ENCODE data around the gene FNTB. TPM values are rescaled to one million over a fixed set of nuclear protein-coding genes. Genes with fewer than 3 reads are reported as not detected.
A peak's percentile ranks its signal among the peaks of the same experiment; 100 is the strongest.

The FNTB gene
- total and polyA plus RNA-seq, 9 of the 15 experiments (the other 6 are each of a cell fraction or from before 2014, with no cell fraction given): 6.9 to 23.2 (median 12.2) TPM

DNA sequence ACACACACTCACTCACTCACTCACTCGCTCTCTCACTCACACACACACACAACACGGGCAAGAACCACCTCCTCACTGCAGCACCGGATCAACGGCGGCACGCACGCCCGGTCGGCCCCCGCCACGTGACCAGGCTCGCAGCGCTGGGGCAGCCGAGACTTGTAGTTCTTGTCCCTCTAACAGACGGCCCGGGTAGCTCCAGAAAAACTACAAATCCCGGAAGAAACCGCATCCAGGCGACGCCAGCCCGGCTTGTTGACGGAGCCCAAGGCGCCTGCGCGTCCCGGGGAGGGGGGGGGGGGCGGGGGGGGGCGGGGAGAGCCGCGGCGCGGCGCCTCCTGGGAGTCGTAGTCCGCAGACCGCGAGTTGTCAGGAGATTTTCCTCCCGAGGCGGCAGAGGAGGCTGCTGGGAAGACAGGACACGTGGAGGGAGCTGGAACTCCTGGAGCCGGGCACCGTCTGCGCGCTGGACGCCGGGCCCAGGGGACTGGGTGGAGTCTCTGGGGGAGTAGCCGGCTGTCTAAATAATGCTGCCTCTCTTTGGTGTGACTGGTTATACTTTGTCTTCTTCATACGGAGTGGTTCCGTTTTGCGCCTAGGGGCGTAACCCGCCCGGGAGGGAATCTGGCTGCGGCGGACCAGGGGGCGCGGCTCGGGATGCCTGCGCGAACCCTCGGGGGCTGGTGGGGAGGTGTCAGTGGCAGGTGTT is 115.9 kb downstream of the FNTB start, which contains the start of gene MAX (continued):
- TF ChIP-seq, protein P1, sequence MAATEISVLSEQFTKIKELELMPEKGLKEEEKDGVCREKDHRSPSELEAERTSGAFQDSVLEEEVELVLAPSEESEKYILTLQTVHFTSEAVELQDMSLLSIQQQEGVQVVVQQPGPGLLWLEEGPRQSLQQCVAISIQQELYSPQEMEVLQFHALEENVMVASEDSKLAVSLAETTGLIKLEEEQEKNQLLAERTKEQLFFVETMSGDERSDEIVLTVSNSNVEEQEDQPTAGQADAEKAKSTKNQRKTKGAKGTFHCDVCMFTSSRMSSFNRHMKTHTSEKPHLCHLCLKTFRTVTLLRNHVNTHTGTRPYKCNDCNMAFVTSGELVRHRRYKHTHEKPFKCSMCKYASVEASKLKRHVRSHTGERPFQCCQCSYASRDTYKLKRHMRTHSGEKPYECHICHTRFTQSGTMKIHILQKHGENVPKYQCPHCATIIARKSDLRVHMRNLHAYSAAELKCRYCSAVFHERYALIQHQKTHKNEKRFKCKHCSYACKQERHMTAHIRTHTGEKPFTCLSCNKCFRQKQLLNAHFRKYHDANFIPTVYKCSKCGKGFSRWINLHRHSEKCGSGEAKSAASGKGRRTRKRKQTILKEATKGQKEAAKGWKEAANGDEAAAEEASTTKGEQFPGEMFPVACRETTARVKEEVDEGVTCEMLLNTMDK (IDR thresholded peaks at IDR 0.05; ENCODE audit: borderline replicate concordance, insufficient read depth, low read depth, low read length, poor library complexity, severe bottlenecking): no peak
- peak; percentile 57; the same call in 1 of the 2 replicates for TF ChIP-seq KLF13 (tag; IDR thresholded peaks at IDR 0.05; ENCODE audit: borderline replicate concordance, low read depth)
- TF ChIP-seq ZFP36 (IDR thresholded peaks at IDR 0.05; ENCODE audit: low read depth, low read length, partially characterized antibody): no peak
- TF ChIP-seq, protein P2, sequence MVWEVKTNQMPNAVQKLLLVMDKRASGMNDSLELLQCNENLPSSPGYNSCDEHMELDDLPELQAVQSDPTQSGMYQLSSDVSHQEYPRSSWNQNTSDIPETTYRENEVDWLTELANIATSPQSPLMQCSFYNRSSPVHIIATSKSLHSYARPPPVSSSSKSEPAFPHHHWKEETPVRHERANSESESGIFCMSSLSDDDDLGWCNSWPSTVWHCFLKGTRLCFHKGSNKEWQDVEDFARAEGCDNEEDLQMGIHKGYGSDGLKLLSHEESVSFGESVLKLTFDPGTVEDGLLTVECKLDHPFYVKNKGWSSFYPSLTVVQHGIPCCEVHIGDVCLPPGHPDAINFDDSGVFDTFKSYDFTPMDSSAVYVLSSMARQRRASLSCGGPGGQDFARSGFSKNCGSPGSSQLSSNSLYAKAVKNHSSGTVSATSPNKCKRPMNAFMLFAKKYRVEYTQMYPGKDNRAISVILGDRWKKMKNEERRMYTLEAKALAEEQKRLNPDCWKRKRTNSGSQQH (CRISPR knock-in tag; IDR thresholded peaks at IDR 0.05): peak; percentile 67; the same call in 1 of the 2 replicates
- TF ChIP-seq ZNF324 (CRISPR knock-in tag; IDR thresholded peaks at IDR 0.05): no peak
- TF ChIP-seq SMC3 (conservative IDR thresholded peaks at IDR 0.05; ENCODE audit: insufficient read depth, low read depth, low read length): no peak
- TF ChIP-seq NR1H2 (CRISPR knock-in tag; IDR thresholded peaks at IDR 0.05): no peak
- TF ChIP-seq POLR2AphosphoS2 (IDR thresholded peaks at IDR 0.05; ENCODE audit: low read length): no peak
- TF ChIP-seq KHSRP (IDR thresholded peaks at IDR 0.05): no peak
- no peak for TF ChIP-seq FOS (IDR thresholded peaks at IDR 0.05; ENCODE audit: extremely low read depth, insufficient read length)
- TF ChIP-seq ELF1 (tag; IDR thresholded peaks at IDR 0.05): peak; percentile 63
- TF ChIP-seq ZNF445 (CRISPR knock-in tag; IDR thresholded peaks at IDR 0.05; ENCODE audit: low read depth): no peak
- TF ChIP-seq, protein P3, sequence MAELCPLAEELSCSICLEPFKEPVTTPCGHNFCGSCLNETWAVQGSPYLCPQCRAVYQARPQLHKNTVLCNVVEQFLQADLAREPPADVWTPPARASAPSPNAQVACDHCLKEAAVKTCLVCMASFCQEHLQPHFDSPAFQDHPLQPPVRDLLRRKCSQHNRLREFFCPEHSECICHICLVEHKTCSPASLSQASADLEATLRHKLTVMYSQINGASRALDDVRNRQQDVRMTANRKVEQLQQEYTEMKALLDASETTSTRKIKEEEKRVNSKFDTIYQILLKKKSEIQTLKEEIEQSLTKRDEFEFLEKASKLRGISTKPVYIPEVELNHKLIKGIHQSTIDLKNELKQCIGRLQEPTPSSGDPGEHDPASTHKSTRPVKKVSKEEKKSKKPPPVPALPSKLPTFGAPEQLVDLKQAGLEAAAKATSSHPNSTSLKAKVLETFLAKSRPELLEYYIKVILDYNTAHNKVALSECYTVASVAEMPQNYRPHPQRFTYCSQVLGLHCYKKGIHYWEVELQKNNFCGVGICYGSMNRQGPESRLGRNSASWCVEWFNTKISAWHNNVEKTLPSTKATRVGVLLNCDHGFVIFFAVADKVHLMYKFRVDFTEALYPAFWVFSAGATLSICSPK (IDR thresholded peaks at IDR 0.05; ENCODE audit: borderline replicate concordance): no peak
- TF ChIP-seq RBM14 (IDR thresholded peaks at IDR 0.05; ENCODE audit: borderline replicate concordance, insufficient read depth, low read depth, low read length): no peak
- peak; percentile 84; the same call in 1 of the 2 replicates for TF ChIP-seq ZNF644 (tag; IDR thresholded peaks at IDR 0.05; ENCODE audit: low read depth)
- no peak for TF ChIP-seq ATF7 (IDR thresholded peaks at IDR 0.05)
- TF ChIP-seq ZFP30 (CRISPR knock-in tag; IDR thresholded peaks at IDR 0.05; ENCODE audit: borderline replicate concordance): no peak
- no peak for TF ChIP-seq KAT8 (IDR thresholded peaks at IDR 0.05; ENCODE audit: low read depth)
- TF ChIP-seq PHB2 (IDR thresholded peaks at IDR 0.05; ENCODE audit: low read depth): no peak
- TF ChIP-seq RFX7 (CRISPR knock-in tag; IDR thresholded peaks at IDR 0.05): no peak
- TF ChIP-seq ZNF140 (CRISPR knock-in tag; IDR thresholded peaks at IDR 0.05): no peak
- TF ChIP-seq, protein P4, sequence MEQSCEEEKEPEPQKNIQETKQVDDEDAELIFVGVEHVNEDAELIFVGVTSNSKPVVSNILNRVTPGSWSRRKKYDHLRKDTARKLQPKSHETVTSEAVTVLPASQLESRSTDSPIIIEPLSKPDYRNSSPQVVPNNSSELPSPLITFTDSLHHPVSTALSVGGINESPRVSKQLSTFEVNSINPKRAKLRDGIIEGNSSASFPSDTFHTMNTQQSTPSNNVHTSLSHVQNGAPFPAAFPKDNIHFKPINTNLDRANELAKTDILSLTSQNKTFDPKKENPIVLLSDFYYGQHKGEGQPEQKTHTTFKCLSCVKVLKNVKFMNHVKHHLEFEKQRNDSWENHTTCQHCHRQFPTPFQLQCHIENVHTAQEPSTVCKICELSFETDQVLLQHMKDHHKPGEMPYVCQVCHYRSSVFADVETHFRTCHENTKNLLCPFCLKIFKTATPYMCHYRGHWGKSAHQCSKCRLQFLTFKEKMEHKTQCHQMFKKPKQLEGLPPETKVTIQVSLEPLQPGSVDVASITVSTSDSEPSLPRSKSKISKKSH (CRISPR knock-in tag; IDR thresholded peaks at IDR 0.05): no peak
- TF ChIP-seq ZNF41 (CRISPR knock-in tag; conservative IDR thresholded peaks at IDR 0.05): no peak

All from K562 (cell line).